ENCODE measurements around the gene NOTUM. TPM values are rescaled to one million over a fixed set of nuclear protein-coding genes. Genes with fewer than 3 reads are reported as not detected.

NOTUM gene
- total RNA-seq, 4 donors from 2014 or later = 0.83 TPM; not detected in 3

DNA sequence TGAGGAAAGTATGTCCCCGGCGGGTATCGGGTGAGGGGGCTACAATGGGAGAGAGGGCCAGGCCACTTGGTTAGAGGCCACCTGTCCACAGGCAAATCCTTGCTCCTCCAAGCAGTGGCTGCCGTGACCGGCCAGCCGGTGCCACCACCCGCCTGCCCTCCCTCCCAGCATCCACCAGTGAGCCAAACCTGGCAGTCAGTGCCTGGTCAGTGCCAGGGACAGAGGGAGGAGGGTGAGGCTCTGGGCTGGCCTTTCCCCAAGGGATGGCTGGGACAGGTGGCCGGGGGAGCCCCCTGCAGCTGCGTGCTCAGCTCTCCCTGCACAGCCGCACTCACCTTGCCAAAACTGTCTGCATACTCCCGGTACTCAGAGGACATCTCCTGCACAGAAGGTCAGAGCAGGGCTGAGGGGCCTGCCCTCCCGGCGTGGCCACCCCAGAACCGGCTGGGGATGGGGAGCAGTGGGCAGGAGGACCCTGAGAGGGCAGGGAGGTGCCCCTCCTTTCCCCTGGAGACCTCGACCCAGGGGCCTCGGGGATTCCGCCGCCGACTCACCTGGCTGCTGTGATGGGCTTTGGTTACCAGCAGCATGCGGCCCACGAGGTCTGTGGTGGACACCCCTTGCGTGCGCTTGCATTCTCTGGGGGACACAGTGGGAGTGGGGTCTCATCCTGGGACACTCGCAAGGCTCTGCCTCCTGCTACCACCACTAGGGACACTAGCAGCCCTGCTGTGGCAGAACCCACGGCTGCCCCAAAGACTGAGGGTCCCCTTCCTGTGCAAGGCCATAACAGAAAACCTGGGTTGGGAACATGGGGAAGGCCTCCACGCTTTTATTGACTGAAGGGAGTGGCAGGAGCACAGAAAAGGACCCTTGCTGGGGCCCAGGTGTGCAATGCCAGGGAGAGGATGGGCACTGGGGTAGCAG is 53.5 kb downstream of the NOTUM start:
- no peak for DNase-seq (ENCODE audit: extremely low spot score)
- WGBS = 96% methylated on average over 17 of the region's 26 CpGs
- Histone ChIP-seq H3K4me3 (no peak overlapping the region), H3K36me3 (peaks cover 4 to 63% (median 47%) of the 10 kb centered on the region in 4 donors), H3K27ac (replicated peaks in 1 of 4) (no peak overlapping the region), H3K9me3 (no peaks in the 10 kb centered on the region), H3K27me3 (peaks cover 0 to 9% (median 3%) of the 10 kb centered on the region in 4 donors), H3K4me1 (peaks cover 17 to 30% (median 24%) of the 10 kb centered on the region in 4 donors)
- intact Hi-C loops (cut with DNase I) = no loop called here
- TF ChIP-seq POLR2A (IDR thresholded peaks at IDR 0.05; ENCODE audit: low read depth) (no peak), POLR2AphosphoS5 (IDR thresholded peaks at IDR 0.05) (no peak), EP300 (IDR thresholded peaks at IDR 0.05) (no peak)
- TF ChIP-seq, protein P1, sequence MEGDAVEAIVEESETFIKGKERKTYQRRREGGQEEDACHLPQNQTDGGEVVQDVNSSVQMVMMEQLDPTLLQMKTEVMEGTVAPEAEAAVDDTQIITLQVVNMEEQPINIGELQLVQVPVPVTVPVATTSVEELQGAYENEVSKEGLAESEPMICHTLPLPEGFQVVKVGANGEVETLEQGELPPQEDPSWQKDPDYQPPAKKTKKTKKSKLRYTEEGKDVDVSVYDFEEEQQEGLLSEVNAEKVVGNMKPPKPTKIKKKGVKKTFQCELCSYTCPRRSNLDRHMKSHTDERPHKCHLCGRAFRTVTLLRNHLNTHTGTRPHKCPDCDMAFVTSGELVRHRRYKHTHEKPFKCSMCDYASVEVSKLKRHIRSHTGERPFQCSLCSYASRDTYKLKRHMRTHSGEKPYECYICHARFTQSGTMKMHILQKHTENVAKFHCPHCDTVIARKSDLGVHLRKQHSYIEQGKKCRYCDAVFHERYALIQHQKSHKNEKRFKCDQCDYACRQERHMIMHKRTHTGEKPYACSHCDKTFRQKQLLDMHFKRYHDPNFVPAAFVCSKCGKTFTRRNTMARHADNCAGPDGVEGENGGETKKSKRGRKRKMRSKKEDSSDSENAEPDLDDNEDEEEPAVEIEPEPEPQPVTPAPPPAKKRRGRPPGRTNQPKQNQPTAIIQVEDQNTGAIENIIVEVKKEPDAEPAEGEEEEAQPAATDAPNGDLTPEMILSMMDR (IDR thresholded peaks at IDR 0.05) = no peak

DNA sequence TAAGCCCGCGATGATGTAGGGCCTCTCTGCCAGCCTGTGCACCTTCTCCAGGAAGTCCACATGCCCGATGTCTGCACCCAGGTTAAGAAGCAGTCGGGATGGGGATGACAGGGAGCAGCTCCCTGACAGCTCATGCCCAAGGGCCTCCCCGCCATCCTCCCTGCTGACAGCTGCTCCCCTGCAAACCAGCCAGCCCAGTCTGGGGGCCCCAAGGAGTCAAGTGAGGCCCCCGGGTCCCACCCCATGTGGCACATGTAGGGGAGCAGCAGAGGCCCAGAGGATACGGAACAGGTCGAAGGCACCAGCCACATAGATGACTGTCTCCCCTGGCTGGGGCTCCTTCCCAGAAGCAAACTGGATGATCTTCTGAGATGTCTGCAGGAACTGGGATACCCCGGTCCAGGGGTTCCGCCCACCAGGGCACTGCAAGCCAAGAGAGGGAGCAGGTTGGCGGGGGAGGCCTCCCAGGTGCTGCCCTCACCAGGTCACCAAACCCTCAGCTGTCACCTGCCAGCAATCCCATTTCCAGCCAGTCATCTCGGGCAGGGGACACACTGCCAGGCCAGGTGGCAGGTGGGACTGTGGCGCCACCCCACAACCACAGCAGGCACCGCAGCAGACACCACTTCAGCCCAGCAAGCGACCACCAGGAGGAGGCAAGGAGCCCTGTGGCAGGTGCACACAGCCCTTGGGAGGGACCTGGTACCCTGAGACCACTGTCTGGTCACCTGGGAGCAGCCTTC is 54.3 kb downstream of the NOTUM start:
- DNase-seq (ENCODE audit: extremely low spot score) = no peak
- intact Hi-C loops (cut with DNase I) = no loop called here
- peaks cover 0 to 17% (median 5%) of the 10 kb centered on the region in 4 donors for H3K27me3 ChIP-seq
- no peak overlapping the region for H3K27ac ChIP-seq (replicated peaks in 1 of 4)
- H3K36me3 ChIP-seq = peaks cover 4 to 55% (median 40%) of the 10 kb centered on the region in 4 donors
- H3K9me3 ChIP-seq = no peaks in the 10 kb centered on the region
- 88% methylated on average over 5 of the region's 15 CpGs for WGBS
- no peak overlapping the region for H3K4me3 ChIP-seq
- peaks cover 19 to 31% (median 27%) of the 10 kb centered on the region in 4 donors for H3K4me1 ChIP-seq
- TF ChIP-seq EP300 (IDR thresholded peaks at IDR 0.05) = no peak
- TF ChIP-seq, protein P1 (IDR thresholded peaks at IDR 0.05) = no peak
- TF ChIP-seq POLR2AphosphoS5 (IDR thresholded peaks at IDR 0.05) = no peak
- no peak for TF ChIP-seq POLR2A (IDR thresholded peaks at IDR 0.05; ENCODE audit: low read depth)

DNA sequence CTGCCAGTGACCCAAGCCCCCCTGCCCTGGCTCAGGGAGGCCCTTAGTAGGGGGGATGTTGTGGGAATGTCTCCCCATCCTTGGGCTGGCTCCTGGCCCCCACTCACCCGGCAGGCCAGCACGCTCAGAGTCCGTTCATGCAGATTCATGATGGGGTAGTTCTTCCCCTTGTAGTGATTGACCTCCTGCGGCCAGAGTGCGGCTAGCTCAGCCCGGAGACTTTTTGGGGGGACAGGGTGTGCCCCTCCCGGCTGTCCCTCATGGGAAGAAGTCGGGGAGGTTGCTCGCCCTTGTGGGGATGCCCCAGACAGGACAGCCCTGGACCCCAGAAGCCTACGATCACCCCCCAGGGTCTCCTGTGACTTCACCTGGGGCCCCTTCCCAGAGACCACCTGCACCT is 55.0 kb downstream of the NOTUM start:
- H3K4me1 ChIP-seq = peaks cover 18 to 33% (median 28%) of the 10 kb centered on the region in 4 donors
- H3K9me3 ChIP-seq = no peaks in the 10 kb centered on the region
- TF ChIP-seq, protein P1 (IDR thresholded peaks at IDR 0.05) = no peak
- no peak for TF ChIP-seq EP300 (IDR thresholded peaks at IDR 0.05)
- no peak for TF ChIP-seq POLR2AphosphoS5 (IDR thresholded peaks at IDR 0.05)
- TF ChIP-seq POLR2A (IDR thresholded peaks at IDR 0.05; ENCODE audit: low read depth) = no peak
- intact Hi-C loops (cut with DNase I) = no loop called here
- no peak for DNase-seq (ENCODE audit: extremely low spot score)
- no peak overlapping the region for H3K27ac ChIP-seq (replicated peaks in 1 of 4)
- 100% methylated on average over 5 of the region's 10 CpGs for WGBS
- peaks cover 0 to 24% (median 8%) of the 10 kb centered on the region in 4 donors for H3K27me3 ChIP-seq
- peaks cover 4 to 55% (median 39%) of the 10 kb centered on the region in 4 donors for H3K36me3 ChIP-seq
- H3K4me3 ChIP-seq = no peak overlapping the region

DNA sequence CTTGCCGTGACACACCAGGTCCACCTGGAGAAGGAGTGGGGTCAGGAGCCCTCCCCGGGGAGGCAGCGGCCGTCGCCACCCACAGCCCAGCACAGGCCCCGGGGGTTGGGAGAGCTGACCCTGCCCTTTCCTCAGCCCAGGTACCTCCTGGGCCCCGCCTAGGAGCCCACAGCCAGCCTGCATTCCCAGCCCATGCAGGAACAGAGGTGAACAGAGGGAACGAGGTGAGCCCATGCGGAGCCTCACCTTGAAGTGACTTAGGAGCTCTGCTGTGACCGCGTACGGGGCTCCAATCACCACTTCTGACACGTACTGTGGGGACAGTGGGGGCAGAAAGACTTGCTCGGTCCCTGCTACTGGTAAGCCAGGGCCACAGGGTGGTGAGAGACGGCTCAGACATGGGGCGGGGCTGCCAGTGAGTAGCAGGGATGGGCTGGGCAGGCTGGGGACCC is 55.5 kb downstream of the NOTUM start:
- Histone ChIP-seq H3K4me3 (no peak overlapping the region), H3K9me3 (no peaks in the 10 kb centered on the region), H3K36me3 (peaks cover 4 to 60% (median 44%) of the 10 kb centered on the region in 4 donors), H3K27ac (replicated peaks in 1 of 4) (no peak overlapping the region), H3K27me3 (peaks cover 0 to 25% (median 8%) of the 10 kb centered on the region in 4 donors), H3K4me1 (peaks cover 16 to 28% (median 24%) of the 10 kb centered on the region in 4 donors)
- TF ChIP-seq, protein P1 (IDR thresholded peaks at IDR 0.05) = no peak
- TF ChIP-seq POLR2A (IDR thresholded peaks at IDR 0.05; ENCODE audit: low read depth) = no peak
- no peak for TF ChIP-seq EP300 (IDR thresholded peaks at IDR 0.05)
- TF ChIP-seq POLR2AphosphoS5 (IDR thresholded peaks at IDR 0.05) = no peak
- WGBS = 96% methylated on average over 13 of the region's 16 CpGs
- intact Hi-C loops (cut with DNase I) = no loop called here
- DNase-seq (ENCODE audit: extremely low spot score) = no peak

Data from esophagus muscularis mucosa (tissue), 4 donors.